WERI-Rb-1 (cell line): Measurements from ENCODE around the gene ADAD1.

Experiments used
- DNase-seq: peaks from one replicate; pipeline ENCODE4 v3.0.0-alpha.2; 2020
- H3K27ac ChIP-seq: fragments of 250-450 bp; sonication (Bioruptor Pico); 2 replicates; pipeline ENCODE4 v1.5.1; 2020; ENCODE audit warnings: mild to moderate bottlenecking, moderate library complexity
- H3K27me3 ChIP-seq: fragments of 250-450 bp; sonication (Bioruptor Pico); 2 replicates; pipeline ENCODE4 v1.5.1; 2021; ENCODE audit warnings: mild to moderate bottlenecking, low read depth, moderate library complexity; ENCODE audit not compliant: insufficient read depth, severe bottlenecking
- H3K36me3 ChIP-seq: fragments of 250-450 bp; sonication (Bioruptor Pico); 2 replicates; pipeline ENCODE4 v1.5.1; 2020; ENCODE audit warnings: mild to moderate bottlenecking, moderate library complexity
- H3K4me3 ChIP-seq: 2 replicates; pipeline ENCODE4 v1.5.1; 2011; ENCODE audit warnings: low read depth, mild to moderate bottlenecking, control low read depth, low read length
- H3K9me3 ChIP-seq: fragments of 250-450 bp; sonication (Bioruptor Pico); 2 replicates; pipeline ENCODE4 v1.5.1; 2021; ENCODE audit warnings: mild to moderate bottlenecking, moderate library complexity; ENCODE audit not compliant: severe bottlenecking
- TF ChIP-seq, protein P1 (sequence below): IDR thresholded peaks from 2 replicates; pipeline ENCODE4 v1.5.1; 2011; ENCODE audit warnings: low read depth, mild to moderate bottlenecking, control low read depth, inconsistent platforms, low read length

Gene ADAD1

DNA sequence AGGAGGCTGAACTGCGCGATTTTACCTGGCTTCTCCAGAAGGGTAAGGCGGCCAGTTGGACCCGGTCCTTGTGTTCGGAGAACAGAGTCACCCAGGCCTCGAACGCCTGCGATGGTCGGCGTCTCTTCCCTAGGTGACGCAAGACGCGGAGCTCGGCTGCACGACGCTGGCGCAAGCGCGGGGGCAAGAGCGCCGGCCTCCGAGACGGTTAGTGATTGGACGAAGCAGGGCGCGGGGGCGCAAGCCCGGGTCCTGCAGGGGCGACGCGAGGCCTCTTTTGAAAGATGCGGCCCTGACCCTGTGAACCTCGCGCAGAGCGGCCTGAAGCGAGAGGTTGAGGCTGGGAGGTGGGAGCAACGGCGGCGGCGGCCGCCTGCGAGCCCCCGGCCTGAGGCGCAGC lies 428 bp downstream of the ADAD1 start:
- TF ChIP-seq, protein P1, sequence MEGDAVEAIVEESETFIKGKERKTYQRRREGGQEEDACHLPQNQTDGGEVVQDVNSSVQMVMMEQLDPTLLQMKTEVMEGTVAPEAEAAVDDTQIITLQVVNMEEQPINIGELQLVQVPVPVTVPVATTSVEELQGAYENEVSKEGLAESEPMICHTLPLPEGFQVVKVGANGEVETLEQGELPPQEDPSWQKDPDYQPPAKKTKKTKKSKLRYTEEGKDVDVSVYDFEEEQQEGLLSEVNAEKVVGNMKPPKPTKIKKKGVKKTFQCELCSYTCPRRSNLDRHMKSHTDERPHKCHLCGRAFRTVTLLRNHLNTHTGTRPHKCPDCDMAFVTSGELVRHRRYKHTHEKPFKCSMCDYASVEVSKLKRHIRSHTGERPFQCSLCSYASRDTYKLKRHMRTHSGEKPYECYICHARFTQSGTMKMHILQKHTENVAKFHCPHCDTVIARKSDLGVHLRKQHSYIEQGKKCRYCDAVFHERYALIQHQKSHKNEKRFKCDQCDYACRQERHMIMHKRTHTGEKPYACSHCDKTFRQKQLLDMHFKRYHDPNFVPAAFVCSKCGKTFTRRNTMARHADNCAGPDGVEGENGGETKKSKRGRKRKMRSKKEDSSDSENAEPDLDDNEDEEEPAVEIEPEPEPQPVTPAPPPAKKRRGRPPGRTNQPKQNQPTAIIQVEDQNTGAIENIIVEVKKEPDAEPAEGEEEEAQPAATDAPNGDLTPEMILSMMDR, result no peak
- no peak for DNase-seq
- H3K36me3 ChIP-seq, result no peaks in the 10 kb centered on the region
- H3K9me3 ChIP-seq, result no peaks in the 10 kb centered on the region
- no peak overlapping the region for H3K4me3 ChIP-seq
- no peaks in the 10 kb centered on the region for H3K27me3 ChIP-seq
- H3K27ac ChIP-seq, result no peak overlapping the region

GRCh38 chr4:122383341-122383740 lies 4.5 kb downstream of the ADAD1 start:
- Histone ChIP-seq H3K4me3 (no peak overlapping the region), H3K9me3 (peaks cover 5% of the 10 kb centered on the region), H3K36me3 (no peaks in the 10 kb centered on the region), H3K27ac (no peak overlapping the region), H3K27me3 (no peaks in the 10 kb centered on the region)
- TF ChIP-seq, protein P1, result no peak
- no peak for DNase-seq

DNA sequence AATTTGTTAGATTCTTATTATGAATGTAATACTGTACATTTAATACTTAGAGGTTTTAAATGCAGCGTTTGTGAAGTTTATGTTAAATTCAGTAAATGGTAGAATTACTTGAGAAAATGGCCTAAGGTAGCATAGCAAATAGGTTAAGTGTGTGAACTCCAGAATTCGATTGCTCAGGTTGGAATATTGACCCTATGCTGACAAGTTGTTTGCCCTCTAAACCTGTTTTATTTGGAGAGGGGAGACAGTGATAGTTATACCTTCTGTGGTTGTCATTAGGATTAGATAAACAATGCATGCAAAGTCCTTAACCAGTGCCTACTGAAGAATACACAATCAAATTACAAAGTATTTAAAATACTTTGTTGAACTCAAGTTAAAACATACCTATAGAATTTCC lies 5.4 kb downstream of the ADAD1 start:
- DNase-seq, result no peak
- Histone ChIP-seq H3K36me3 (no peaks in the 10 kb centered on the region), H3K27me3 (no peaks in the 10 kb centered on the region), H3K4me3 (no peak overlapping the region), H3K27ac (no peak overlapping the region), H3K9me3 (peaks cover 5% of the 10 kb centered on the region)
- TF ChIP-seq, protein P1, result no peak

- TF ChIP-seq, protein P1, result no peak
- peaks cover under 1% of the 10 kb centered on the region for H3K9me3 ChIP-seq
- no peaks in the 10 kb centered on the region for H3K36me3 ChIP-seq
- no peaks in the 10 kb centered on the region for H3K27me3 ChIP-seq
- H3K4me3 ChIP-seq, result no peak overlapping the region
- no peak for DNase-seq
- no peak overlapping the region for H3K27ac ChIP-seq
Measured at GRCh38 chr4:122393276-122393675, 14.5 kb downstream of the ADAD1 start.

DNA sequence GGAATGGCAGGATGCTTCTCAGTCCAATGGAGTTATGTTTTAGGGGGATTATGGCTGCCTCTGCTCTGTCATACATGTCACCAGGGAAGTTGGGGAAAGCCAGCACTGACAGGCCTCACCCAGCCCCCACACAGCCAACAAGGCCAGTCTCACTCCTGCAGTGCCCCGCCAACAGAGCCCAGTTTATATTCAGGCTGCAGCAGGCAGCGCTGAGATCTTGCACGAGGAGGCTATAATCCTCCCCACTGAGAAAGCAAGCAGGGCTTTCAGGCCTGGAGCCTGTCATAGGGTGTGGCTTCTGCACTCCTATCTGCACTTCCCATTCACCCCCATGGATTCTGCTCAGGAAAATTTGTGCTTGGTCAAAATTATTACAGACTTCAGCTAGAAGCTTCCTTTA lies 25.1 kb downstream of the ADAD1 start:
- Histone ChIP-seq H3K4me3 (no peak overlapping the region), H3K27ac (no peak overlapping the region), H3K27me3 (no peaks in the 10 kb centered on the region), H3K36me3 (no peaks in the 10 kb centered on the region), H3K9me3 (no peaks in the 10 kb centered on the region)
- DNase-seq, result peak; percentile 42
- TF ChIP-seq, protein P1, result no peak

DNA sequence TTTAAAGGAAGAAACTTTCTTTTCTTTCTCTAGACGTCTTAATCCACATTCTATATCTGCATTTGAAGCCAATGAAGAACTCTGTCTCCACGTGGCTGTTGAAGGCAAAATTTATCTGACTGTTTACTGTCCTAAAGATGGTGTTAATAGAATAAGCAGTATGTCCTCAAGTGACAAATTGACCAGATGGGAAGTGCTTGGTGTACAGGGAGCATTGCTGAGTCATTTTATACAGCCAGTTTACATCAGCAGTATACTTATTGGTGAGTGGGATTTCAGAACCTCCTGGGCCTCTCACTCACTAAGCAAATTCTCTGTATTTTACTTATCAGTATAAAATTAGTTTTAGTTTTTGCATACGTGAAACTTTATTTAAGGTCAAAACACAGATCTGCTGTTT lies 33.7 kb downstream of the ADAD1 start:
- DNase-seq, result no peak
- TF ChIP-seq, protein P1, result no peak
- H3K27me3 ChIP-seq, result no peaks in the 10 kb centered on the region
- no peak overlapping the region for H3K4me3 ChIP-seq
- H3K27ac ChIP-seq, result no peak overlapping the region
- H3K36me3 ChIP-seq, result no peaks in the 10 kb centered on the region
- H3K9me3 ChIP-seq, result no peaks in the 10 kb centered on the region
